Parathyroid adenoma (tissue), 2 donors: ENCODE results near the gene HSP90AB1.
A peak's percentile ranks its signal among the peaks of the same experiment; 100 is the strongest.

Experiments used
- H2AFZ ChIP-seq: fragments of 300-600 bp; sonication (generic); one replicate; pipeline ENCODE4 v1.7.0; 2017; ENCODE audit warnings: antibody characterized with exemption, mild to moderate bottlenecking
- H3K27ac ChIP-seq: fragments of 300-600 bp; sonication (generic); one replicate; pipeline ENCODE4 v1.7.0; 2017
- H3K27me3 ChIP-seq: fragments of 300-600 bp; sonication (generic); one replicate; pipeline ENCODE4 v1.7.0; 2017; ENCODE audit warnings: low read length; ENCODE audit not compliant: control insufficient read depth, insufficient read depth
- H3K36me3 ChIP-seq: fragments of 300-600 bp; sonication (generic); one replicate; pipeline ENCODE4 v1.7.0; 2017; ENCODE audit warnings: low read length; ENCODE audit not compliant: control insufficient read depth, insufficient read depth
- H3K4me1 ChIP-seq: fragments of 300-600 bp; sonication (generic); one replicate; pipeline ENCODE4 v1.7.0; 2017; ENCODE audit warnings: control low read depth
- H3K4me2 ChIP-seq: fragments of 300-600 bp; sonication (generic); one replicate; pipeline ENCODE4 v1.7.0; 2017; ENCODE audit warnings: low read length
- H3K4me3 ChIP-seq: fragments of 300-600 bp; sonication (generic); one replicate; pipeline ENCODE4 v1.7.0; 2017; ENCODE audit warnings: low read depth, low read length
- H3K79me2 ChIP-seq: fragments of 300-600 bp; sonication (generic); one replicate; pipeline ENCODE4 v1.7.0; 2017; ENCODE audit warnings: control low read depth
- H3K9ac ChIP-seq: fragments of 300-600 bp; sonication (generic); one replicate; pipeline ENCODE4 v1.7.0; 2017; ENCODE audit warnings: mild to moderate bottlenecking
- H3K9me3 ChIP-seq: fragments of 300-600 bp; sonication (generic); one replicate; pipeline ENCODE4 v1.7.0; 2017; ENCODE audit warnings: low read length; ENCODE audit not compliant: control insufficient read depth
- CTCF ChIP-seq: fragments of 300-600 bp; sonication (generic); IDR thresholded peaks from one replicate; pipeline ENCODE4 v1.7.0; 2017; ENCODE audit warnings: antibody characterized with exemption, mild to moderate bottlenecking
- donor health status: primary hyperparathyroidism.

Gene HSP90AB1

DNA sequence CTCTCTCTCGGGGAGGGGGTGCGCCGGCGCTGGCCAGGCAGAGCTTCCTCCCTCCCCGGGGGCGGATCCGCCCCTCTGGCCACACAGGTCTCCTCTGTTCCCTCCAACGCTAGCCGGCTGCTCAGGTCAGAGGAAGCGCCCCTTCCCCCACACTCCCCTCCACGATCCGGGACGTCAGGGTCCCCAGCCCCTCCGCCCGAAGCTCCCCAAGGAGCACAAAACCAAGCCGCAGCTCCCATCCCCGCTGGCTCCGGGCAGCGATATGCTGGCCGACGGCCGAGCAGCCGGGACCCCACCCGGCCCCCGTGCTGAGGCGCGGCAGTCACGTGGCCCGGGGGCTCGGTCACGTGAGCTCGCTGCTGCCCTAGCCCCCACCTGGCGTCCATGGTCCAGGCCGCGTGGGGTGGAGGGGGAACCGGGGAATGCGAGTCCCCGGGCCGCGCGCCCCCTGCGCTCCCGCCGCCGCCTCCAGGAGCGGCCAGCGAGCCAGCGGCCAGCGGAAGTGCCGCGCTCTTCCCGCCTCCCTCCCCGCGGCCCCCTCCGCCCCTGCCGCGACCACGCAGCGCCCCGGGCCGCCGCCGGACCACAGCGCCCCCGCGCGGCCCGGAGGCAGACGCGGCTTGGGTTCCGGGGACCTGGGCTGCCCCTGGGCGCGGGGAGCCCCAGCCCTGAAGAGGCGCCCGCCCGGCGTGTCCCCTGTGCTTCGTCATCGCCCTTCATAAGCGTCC is 10.3 kb downstream of the HSP90AB1 start, which contains the start of gene SLC35B2:
TSS of gene SLC35B2 (minus strand) at position 504 of the 728 bp plus-strand sequence. CDS start at position 386, 118 bp downstream.
- peak within 1 kb of the TSS; percentile 0 for H3K9ac ChIP-seq
- no peaks in the 10 kb centered on the region for H3K27me3 ChIP-seq
- no peaks in the 10 kb centered on the region for H3K79me2 ChIP-seq
- H3K9me3 ChIP-seq, result no peaks in the 10 kb centered on the region
- peaks cover 12% of the 10 kb centered on the region for H3K4me1 ChIP-seq
- peak within 1 kb of the TSS; percentile 84 for H3K4me2 ChIP-seq
- TF ChIP-seq CTCF, result peak; percentile 49
- peak within 1 kb of the TSS; percentile 97 for H2AFZ ChIP-seq
- H3K36me3 ChIP-seq, result no peaks in the 10 kb centered on the region
- peak within 1 kb of the TSS; percentile 67 for H3K4me3 ChIP-seq
- peak within 1 kb of the TSS; percentile 81 for H3K27ac ChIP-seq

GRCh38 chr6:44257753-44258324 is 10.9 kb downstream of the HSP90AB1 start:
- H3K4me2 ChIP-seq, result peak overlapping the region; percentile 84
- H3K27me3 ChIP-seq, result no peaks in the 10 kb centered on the region
- no peaks in the 10 kb centered on the region for H3K9me3 ChIP-seq
- no peaks in the 10 kb centered on the region for H3K79me2 ChIP-seq
- H3K4me3 ChIP-seq, result peak overlapping the region; percentile 67
- peaks cover 12% of the 10 kb centered on the region for H3K4me1 ChIP-seq
- H3K9ac ChIP-seq, result peak overlapping the region; percentile 0
- H3K27ac ChIP-seq, result peak overlapping the region; percentile 81
- peak overlapping the region; percentile 97 for H2AFZ ChIP-seq
- H3K36me3 ChIP-seq, result no peaks in the 10 kb centered on the region
- no peak for TF ChIP-seq CTCF

DNA sequence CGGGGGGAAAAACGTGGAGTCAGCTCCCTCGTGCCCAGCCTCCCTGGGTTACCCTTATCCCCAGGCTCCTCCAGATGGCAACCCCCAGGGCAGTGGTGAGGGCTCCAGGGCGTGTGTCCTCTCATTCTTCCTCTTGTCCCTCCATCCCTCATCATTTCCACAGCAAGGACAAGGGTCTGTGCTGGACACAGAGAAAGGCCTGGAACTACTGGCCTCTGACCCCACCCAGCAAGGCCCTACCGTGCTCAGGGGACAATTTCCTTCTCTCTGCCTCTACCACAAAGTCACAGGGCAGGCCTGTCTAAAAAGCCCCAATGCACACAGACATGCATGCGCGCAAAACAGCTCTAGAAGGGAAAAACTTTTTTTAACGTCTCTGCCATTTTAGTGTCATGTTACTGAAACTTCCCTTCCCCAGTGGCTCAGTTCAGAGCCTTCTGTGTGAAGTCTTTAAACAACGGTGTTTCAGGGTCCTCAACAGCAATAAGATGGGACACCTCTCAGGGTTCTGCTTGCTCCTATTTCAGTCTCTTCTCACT is 11.5 kb downstream of the HSP90AB1 start:
- peak overlapping the region; percentile 97 for H2AFZ ChIP-seq
- no peak overlapping the region for H3K27ac ChIP-seq
- no peak for TF ChIP-seq CTCF
- no peak overlapping the region for H3K4me3 ChIP-seq
- no peak overlapping the region for H3K4me2 ChIP-seq
- no peaks in the 10 kb centered on the region for H3K27me3 ChIP-seq
- H3K79me2 ChIP-seq, result no peaks in the 10 kb centered on the region
- H3K36me3 ChIP-seq, result no peaks in the 10 kb centered on the region
- H3K9me3 ChIP-seq, result no peaks in the 10 kb centered on the region
- H3K4me1 ChIP-seq, result peaks cover 15% of the 10 kb centered on the region
- no peak overlapping the region for H3K9ac ChIP-seq

DNA sequence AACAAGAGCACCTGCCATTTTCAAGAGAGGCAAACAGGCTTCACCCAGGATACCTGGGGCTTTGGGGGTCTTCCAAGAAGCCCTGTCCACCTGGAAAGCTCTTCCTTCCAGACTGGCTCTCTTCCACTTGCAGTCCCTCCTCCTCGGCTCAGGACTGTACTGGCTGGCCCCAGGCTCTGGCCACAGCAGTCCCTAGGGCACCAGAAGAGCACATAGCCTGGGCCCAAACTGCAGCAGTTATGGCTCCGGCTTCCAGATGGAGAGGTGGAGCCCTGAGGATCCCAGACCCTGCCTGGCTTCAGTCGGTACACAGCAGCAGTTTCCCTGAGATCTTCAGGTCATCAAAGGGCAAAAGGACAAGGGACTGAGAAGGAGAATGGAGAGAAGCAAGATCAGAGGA is 12.0 kb downstream of the HSP90AB1 start:
- H3K27me3 ChIP-seq, result no peaks in the 10 kb centered on the region
- no peak overlapping the region for H3K4me3 ChIP-seq
- H3K36me3 ChIP-seq, result no peaks in the 10 kb centered on the region
- no peak overlapping the region for H3K27ac ChIP-seq
- H3K79me2 ChIP-seq, result no peaks in the 10 kb centered on the region
- H3K9ac ChIP-seq, result no peak overlapping the region
- peaks cover 20% of the 10 kb centered on the region for H3K4me1 ChIP-seq
- H3K9me3 ChIP-seq, result no peaks in the 10 kb centered on the region
- H3K4me2 ChIP-seq, result no peak overlapping the region
- TF ChIP-seq CTCF, result no peak
- H2AFZ ChIP-seq, result no peak overlapping the region
